ENCODE measurements around the gene HMGN1.

- TF ChIP-seq, protein P1, sequence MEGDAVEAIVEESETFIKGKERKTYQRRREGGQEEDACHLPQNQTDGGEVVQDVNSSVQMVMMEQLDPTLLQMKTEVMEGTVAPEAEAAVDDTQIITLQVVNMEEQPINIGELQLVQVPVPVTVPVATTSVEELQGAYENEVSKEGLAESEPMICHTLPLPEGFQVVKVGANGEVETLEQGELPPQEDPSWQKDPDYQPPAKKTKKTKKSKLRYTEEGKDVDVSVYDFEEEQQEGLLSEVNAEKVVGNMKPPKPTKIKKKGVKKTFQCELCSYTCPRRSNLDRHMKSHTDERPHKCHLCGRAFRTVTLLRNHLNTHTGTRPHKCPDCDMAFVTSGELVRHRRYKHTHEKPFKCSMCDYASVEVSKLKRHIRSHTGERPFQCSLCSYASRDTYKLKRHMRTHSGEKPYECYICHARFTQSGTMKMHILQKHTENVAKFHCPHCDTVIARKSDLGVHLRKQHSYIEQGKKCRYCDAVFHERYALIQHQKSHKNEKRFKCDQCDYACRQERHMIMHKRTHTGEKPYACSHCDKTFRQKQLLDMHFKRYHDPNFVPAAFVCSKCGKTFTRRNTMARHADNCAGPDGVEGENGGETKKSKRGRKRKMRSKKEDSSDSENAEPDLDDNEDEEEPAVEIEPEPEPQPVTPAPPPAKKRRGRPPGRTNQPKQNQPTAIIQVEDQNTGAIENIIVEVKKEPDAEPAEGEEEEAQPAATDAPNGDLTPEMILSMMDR (IDR thresholded peaks at IDR 0.05), result no peak
- TF ChIP-seq JAZF1 (CRISPR knock-in tag; IDR thresholded peaks at IDR 0.05) (no peak), SMAD4 (CRISPR knock-in tag; IDR thresholded peaks at IDR 0.05) (no peak), USF1 (CRISPR knock-in tag; IDR thresholded peaks at IDR 0.05) (no peak), ATF6 (CRISPR knock-in tag; IDR thresholded peaks at IDR 0.05) (no peak), CREM (CRISPR knock-in tag; IDR thresholded peaks at IDR 0.05) (no peak), NFYB (CRISPR knock-in tag; conservative IDR thresholded peaks at IDR 0.05; ENCODE audit: low read depth) (no peak)
Measured at GRCh38 chr21:39367783-39368182, 18.9 kb upstream of the HMGN1 start.
